ENCODE measurements around the gene STK4.

STK4 gene

DNA sequence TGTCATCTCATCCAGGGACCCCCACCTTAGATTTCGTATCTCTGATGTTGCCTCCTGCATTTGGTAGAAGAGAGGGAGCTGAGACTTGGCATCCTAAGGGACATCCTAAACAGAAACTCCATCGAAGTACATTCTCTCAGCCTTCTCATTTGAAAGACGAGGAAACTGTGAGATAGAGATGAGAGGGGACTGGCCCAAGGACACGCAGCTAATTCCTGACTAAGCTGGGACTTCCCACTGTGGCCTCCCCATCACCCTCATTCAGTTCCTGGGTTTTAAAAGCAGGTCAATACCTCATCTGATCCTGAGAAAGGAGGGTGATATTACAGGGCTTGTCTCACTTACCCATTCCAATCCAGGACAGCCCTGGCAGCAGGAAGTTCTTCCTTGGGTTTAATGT, 149.5 kb downstream of the STK4 start:
- no peak for DNase-seq

DNA sequence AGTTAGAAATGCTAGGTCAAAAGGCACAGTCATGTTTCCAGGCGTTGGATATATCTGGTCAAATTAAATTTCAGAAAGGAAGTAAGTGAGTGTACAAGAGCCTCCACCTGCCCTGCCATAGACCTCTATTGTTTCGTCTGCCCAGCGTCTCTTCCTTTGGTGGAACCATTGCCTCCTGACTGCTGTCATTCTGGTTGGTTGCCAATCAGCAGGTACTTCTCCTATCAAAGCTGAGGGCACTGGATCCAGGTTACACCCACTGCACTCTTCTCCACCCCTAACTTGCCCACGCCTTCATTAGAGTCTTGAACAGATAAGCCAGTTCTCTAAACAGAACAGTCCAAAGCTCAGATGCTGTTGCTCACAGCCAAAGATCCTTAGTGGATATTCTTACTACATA, 151.3 kb downstream of the STK4 start:
- DNase-seq: no peak

DNA sequence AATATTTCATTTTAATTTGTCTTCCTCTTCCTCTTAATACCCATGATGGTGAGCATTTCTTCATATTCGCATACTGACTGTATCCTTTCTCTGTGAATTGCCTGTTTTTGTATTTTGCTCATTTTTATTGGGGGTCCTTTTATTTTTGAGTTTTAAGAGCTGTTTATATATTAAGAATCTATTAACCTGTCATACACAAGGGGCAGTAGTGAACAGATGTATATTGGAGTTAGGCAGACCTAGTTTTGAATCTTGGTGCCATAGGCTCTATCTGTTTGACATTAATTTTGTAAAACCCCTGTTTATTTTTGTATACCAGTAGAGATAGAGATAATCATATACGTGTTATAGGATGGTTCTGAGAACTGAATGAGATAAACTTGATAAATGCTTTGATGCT, 151.7 kb downstream of the STK4 start:
- DNase-seq: no peak

DNA sequence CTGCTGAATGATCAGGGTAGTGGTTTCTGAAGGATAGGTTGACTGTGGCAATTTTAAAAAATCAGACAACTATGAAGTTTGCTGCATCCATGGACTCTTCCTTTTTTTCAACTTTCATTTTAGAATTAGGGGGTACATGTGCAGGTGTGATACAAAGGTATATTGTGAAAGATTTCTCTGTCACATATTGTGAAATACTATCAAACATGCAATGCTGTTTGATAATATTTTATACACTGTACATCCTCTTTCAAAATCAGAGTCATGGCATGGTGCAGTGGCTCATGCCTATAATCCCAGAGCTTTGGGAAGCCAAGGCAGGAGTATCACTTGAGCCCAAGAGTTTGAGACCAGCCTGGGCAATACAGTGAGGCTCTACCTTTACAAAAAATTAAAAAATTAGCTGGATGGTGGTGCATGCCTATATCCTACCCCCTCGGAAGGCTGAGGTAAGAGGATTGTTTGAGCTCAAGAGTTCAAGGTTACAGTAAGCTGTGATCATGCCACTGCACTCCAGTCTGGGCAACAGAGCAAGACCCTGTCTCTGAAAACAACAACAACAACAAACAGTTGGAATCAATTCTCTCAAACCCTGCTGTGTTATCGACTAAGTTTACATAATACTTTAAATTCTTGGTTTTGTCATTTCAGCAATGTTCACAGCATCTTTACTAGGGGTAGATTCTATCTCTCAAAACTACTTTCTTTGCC, 153.4 kb downstream of the STK4 start:
- DNase-seq: no peak

DNA sequence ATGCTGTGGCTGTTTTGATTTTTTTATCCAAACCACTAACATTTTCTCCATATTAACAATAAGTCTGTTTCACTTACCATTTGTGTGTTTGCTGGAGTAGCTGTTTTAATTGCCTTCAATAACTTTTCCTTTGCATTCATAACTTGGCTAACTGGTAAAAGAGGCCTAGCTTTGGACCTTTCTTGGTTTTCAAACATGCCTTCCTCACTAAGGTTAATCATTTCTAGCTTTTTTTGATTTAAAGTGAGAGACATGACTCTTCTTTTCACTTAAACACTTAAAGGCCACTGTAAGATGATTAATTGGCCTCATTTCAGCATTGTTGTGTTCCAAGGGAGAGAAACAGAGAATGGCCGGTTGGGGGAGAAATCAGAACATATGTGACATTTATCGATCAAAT, 155.1 kb downstream of the STK4 start:
- no peak for DNase-seq

DNA sequence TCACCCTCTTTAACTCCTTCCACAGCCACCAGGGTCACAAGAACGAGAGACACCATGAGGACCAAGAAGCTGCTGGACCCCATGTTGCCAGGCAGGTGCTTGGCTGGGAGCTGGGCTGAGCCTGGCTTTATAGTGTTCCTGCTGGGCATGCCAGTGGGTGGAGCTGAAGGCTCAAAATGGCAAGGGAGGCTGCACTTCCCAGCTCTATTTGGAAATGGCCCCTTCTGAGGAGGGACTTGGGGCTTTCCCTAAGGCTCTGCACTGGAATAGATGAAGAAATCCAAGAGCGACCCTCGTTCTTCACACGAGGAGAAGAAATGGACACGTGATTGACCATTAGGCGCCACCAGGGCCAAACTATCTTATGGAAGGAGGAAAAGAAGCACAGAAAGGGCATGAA, 158.1 kb downstream of the STK4 start, which contains the start of gene WFDC12:
WFDC12 (minus strand) TSS at position 101 of the 400 bp plus-strand sequence; CDS start at position 83, 18 bp downstream.
- no peak for DNase-seq

DNA sequence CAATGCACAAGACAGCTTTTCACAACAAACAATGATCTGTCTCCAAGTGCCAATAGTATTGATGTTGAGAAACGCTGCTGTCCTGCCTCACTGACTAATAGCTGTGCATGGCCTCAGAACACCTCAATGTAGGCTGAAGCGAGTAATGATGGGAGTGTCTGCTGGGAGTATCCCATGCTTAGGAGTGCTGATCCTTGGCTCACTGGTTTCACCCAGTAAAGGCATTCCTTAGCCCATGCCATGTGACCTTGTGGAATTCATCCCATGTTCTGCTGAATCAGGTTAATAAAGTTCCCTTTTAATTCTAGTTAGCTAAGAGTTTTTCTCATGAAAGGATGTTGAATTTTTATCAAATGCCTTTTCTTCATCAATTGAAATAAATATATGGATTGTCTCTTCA, 161.8 kb downstream of the STK4 start:
- DNase-seq: no peak

Data from MV-4-11 (cell line).